Measurements from ENCODE around the gene ATP1A3. TPM values are rescaled to one million over a fixed set of nuclear protein-coding genes. Genes with fewer than 3 reads are reported as not detected.

ATP1A3 gene
- total RNA-seq, 1 donor from 2014 or later = 375 TPM

DNA sequence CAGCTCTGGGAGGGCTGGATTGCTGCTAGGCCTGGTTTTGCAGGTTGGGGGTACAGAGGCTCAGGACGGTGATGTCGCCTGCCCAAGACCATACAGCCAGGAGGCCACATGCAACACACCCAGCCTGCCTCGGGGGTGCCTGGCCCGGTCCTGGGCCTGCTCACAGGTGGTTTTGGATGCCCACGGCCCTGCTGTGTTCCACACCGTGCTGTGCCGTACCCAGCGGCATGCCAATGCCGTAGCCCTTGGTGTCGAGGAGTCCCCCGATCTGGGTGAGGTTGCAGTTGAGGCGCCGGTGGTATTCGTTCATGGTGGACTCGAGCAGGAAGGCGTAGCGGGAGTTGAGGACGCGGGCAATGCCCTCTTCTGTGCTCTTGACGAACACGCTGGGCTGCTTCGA lies 11.5 kb upstream of the ATP1A3 start:
- Histone ChIP-seq H3K4me1 (no peaks in the 10 kb centered on the region), H3K9me3 (replicated peaks) (no peaks in the 10 kb centered on the region), H3K27me3 (ENCODE audit: low read depth) (peaks cover 19% of the 10 kb centered on the region), H3K36me3 (no peaks in the 10 kb centered on the region), H3K27ac (replicated peaks) (no peak overlapping the region), H3K4me3 (no peak overlapping the region)
- TF ChIP-seq, protein P1, sequence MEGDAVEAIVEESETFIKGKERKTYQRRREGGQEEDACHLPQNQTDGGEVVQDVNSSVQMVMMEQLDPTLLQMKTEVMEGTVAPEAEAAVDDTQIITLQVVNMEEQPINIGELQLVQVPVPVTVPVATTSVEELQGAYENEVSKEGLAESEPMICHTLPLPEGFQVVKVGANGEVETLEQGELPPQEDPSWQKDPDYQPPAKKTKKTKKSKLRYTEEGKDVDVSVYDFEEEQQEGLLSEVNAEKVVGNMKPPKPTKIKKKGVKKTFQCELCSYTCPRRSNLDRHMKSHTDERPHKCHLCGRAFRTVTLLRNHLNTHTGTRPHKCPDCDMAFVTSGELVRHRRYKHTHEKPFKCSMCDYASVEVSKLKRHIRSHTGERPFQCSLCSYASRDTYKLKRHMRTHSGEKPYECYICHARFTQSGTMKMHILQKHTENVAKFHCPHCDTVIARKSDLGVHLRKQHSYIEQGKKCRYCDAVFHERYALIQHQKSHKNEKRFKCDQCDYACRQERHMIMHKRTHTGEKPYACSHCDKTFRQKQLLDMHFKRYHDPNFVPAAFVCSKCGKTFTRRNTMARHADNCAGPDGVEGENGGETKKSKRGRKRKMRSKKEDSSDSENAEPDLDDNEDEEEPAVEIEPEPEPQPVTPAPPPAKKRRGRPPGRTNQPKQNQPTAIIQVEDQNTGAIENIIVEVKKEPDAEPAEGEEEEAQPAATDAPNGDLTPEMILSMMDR (IDR thresholded peaks at IDR 0.05; ENCODE audit: borderline replicate concordance) = no peak
- no peak for DNase-seq
- intact Hi-C loops (cut with micrococcal nuclease) = no loop called here

DNA sequence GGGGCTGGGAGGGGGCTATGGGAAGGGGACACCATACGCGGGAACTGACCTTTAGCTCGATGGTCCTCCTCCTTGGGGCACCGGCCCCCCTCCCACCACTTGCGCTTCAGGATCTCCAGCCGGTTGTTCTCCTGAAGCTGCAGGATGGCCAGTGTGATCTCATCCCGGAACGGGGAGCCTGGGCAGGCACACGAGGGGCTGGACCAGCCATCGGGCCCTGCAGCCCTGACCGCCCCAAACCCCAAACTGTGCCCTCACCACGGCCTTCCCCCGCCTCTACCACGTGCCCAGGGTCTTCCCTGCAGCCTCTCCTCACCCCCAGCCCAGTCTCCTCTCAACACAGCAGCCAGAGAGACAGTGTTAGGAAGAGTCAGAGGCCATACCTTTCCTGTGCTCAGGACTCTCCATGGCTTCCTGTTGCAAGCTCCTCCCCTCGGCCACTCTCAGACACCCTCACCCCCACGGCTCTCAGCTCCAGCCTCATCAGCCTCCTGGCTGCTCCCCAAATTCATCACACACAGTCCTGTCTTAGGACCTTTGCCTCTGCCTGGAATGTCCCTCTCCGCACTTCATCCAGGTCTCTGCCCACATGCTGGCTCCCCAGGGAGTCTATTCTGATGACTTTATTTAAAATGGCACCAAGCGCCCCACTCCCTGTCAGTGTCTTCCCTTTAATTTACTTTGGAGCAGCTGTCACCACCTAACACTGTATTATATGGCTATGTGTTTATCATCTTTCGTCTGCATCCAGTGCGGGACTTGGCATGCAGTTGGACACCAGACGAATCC lies 9.7 kb upstream of the ATP1A3 start:
- peaks cover 36% of the 10 kb centered on the region for H3K27me3 ChIP-seq (ENCODE audit: low read depth)
- intact Hi-C loops (cut with micrococcal nuclease) = no loop called here
- no peaks in the 10 kb centered on the region for H3K36me3 ChIP-seq
- H3K4me1 ChIP-seq = peaks cover 3% of the 10 kb centered on the region
- TF ChIP-seq, protein P1 (IDR thresholded peaks at IDR 0.05; ENCODE audit: borderline replicate concordance) = no peak
- H3K4me3 ChIP-seq = no peak overlapping the region
- H3K9me3 ChIP-seq (replicated peaks) = no peaks in the 10 kb centered on the region
- no peak overlapping the region for H3K27ac ChIP-seq (replicated peaks)
- DNase-seq = no peak

DNA sequence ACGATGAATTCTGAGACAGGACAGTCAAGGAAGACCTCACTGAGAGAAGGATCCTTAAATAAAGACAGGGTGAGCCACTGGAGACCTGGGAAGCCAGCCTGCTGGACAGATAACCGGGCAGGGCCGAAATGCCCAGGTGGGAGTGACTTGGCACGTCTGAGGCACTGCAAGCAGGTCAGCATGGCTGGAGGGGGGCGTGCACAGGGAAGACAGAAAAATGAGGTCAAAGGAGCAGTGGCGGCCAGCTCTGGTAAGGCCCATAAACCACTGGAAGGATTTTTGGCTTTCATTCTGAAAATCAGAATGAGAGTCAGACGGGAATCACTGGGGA lies 5.8 kb upstream of the ATP1A3 start:
- no peak for DNase-seq
- Histone ChIP-seq H3K27ac (replicated peaks) (no peak overlapping the region), H3K4me3 (no peak overlapping the region), H3K36me3 (no peaks in the 10 kb centered on the region), H3K9me3 (replicated peaks) (no peaks in the 10 kb centered on the region), H3K4me1 (peaks cover 21% of the 10 kb centered on the region), H3K27me3 (ENCODE audit: low read depth) (peaks cover 75% of the 10 kb centered on the region)
- TF ChIP-seq, protein P1 (IDR thresholded peaks at IDR 0.05; ENCODE audit: borderline replicate concordance) = no peak
- intact Hi-C loops (cut with micrococcal nuclease) = no loop called here

DNA sequence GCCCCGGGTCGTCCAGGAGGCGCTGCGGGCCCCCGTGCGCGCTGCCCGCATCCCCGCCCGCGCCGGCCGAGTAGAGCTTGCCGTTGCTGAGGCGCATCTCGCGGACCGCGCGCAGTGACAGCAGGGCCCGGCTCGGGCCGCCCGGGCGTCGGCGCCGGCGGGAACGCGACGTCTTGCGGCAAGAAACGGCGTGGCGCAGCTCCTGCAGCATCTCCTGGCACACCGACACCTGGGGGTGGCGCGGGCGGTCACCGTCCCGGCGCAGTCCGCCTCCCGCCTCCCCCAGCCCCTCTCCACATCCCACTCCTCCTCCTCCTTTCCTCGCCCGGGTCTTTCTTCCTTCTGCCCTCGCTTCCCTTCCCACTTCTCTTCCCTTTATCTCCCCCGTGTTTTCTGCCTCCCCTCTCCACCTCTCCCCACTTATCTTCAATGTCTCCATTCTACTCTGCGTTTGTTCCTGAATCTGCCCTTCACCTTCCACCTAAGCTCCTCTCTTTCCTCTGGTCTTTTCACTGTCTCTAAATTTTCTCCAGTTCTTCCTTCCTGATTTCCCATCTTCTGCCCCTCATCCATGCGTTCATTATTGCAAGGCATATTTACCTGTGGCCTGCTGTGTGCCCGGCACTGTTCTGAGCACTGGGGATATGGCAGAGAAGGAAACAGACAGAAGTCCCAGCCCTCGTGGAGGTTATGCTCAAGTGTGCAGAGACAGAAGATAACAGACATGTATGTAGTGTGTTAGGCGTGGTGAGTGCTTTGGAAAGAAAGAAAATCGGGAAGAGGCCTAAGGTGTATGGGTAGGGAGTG lies 5.2 kb upstream of the ATP1A3 start:
- Histone ChIP-seq H3K36me3 (no peaks in the 10 kb centered on the region), H3K4me1 (peaks cover 25% of the 10 kb centered on the region), H3K27ac (replicated peaks) (no peak overlapping the region), H3K27me3 (ENCODE audit: low read depth) (peaks cover 81% of the 10 kb centered on the region), H3K9me3 (replicated peaks) (no peaks in the 10 kb centered on the region), H3K4me3 (peak overlapping the region; percentile 45)
- no peak for DNase-seq
- TF ChIP-seq, protein P1 (IDR thresholded peaks at IDR 0.05; ENCODE audit: borderline replicate concordance) = no peak
- intact Hi-C loops (cut with micrococcal nuclease) = no loop called here

DNA sequence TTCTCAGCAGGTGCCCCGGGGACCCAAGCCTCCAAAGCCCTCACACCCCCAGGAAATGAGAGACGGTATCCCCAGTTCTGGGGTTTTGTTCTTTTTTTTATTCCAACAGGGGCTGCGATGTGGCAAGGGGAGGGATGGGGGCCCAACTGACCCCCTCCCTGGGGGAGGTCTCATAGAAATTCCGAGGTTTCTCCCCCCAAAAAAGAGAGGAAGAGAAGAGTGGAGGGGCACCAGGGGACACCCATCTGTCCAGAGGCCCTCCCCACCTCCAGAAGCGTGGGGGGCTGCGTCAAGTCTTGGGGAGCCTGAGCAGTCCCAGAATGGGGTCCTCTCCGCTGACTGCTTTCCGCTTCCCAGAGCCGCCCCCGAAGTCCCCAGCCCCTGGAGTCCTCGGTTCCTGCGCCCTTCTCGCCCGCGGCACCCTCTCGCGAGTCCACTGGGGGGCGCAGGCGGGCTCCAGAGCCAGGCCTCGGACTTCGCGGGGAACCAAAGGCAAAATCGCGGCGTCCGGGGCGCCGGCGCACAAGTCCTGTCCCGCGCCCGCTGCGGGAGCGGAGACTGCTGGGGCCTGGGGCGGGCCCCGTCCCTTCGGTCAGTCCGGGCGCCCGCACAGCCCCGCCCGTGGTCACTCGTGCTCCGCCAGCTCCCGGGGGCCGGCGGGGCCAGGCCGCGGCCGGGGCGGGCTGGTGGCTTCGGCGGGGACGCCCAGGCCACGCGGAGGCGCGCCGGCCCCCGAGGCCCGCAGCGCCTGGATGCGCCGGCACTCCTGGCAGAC lies 4.4 kb upstream of the ATP1A3 start:
- Histone ChIP-seq H3K4me3 (peak overlapping the region; percentile 45), H3K27ac (replicated peaks) (no peak overlapping the region), H3K27me3 (ENCODE audit: low read depth) (peaks cover 89% of the 10 kb centered on the region), H3K36me3 (no peaks in the 10 kb centered on the region), H3K9me3 (replicated peaks) (no peaks in the 10 kb centered on the region), H3K4me1 (peaks cover 33% of the 10 kb centered on the region)
- TF ChIP-seq, protein P1 (IDR thresholded peaks at IDR 0.05; ENCODE audit: borderline replicate concordance) = peak; percentile 76
- peak; percentile 38 for DNase-seq
- intact Hi-C loops (cut with micrococcal nuclease) = no loop called here
